MG63 (cell line): ENCODE measurements around the gene FAM76A. TPM values are rescaled to one million over a fixed set of nuclear protein-coding genes. Genes with fewer than 3 reads are reported as not detected.

ENCODE experiments used
- DNase-seq: peaks from one replicate; pipeline ENCODE4 v3.0.0-alpha.2; 2020
- H3K27me3 ChIP-seq: fragments of 250-450 bp; sonication (Bioruptor Pico); 2 replicates; pipeline ENCODE4 v1.5.1; 2020; ENCODE audit warnings: mild to moderate bottlenecking, moderate library complexity
- H3K36me3 ChIP-seq: fragments of 250-450 bp; sonication (Bioruptor Pico); 2 replicates; pipeline ENCODE4 v1.5.1; 2020; ENCODE audit warnings: mild to moderate bottlenecking, moderate library complexity
- H3K4me3 ChIP-seq: fragments of 250-450 bp; sonication (Bioruptor Pico); 2 replicates; pipeline ENCODE4 v1.5.1; 2020; ENCODE audit warnings: mild to moderate bottlenecking, moderate library complexity
- H3K9me3 ChIP-seq: fragments of 250-450 bp; sonication (Bioruptor Pico); 2 replicates; pipeline ENCODE4 v1.5.1; 2020; ENCODE audit warnings: mild to moderate bottlenecking, moderate library complexity
- total RNA-seq: library from RNA; depleted of rRNA; stranded (reverse); fragments of >200 nt; shearing (Covaris generic); gene quantifications from 2 replicates; pipeline ENCODE4 v1.2.3, GENCODE V29; 2014; ENCODE audit warnings: low replicate concordance

The FAM76A gene
- total RNA-seq, 1 experiment from 2014 or later = 12.0 TPM

- no peaks in the 10 kb centered on the region for H3K27me3 ChIP-seq
- H3K9me3 ChIP-seq = peaks cover 5% of the 10 kb centered on the region
- no peak for DNase-seq
- no peaks in the 10 kb centered on the region for H3K36me3 ChIP-seq
- H3K4me3 ChIP-seq = no peak overlapping the region
Observed at GRCh38 chr1:27713869-27714513, 11.8 kb upstream of the FAM76A start.

GRCh38 chr1:27716262-27716895, 9.4 kb upstream of the FAM76A start:
- Histone ChIP-seq H3K9me3 (peaks cover 5% of the 10 kb centered on the region), H3K27me3 (no peaks in the 10 kb centered on the region)
- no peak for DNase-seq

GRCh38 chr1:27719286-27720251, 6.2 kb upstream of the FAM76A start:
- Histone ChIP-seq H3K9me3 (peaks cover 5% of the 10 kb centered on the region), H3K4me3 (no peak overlapping the region), H3K27me3 (no peaks in the 10 kb centered on the region), H3K36me3 (no peaks in the 10 kb centered on the region)
- no peak for DNase-seq

More at GRCh38 chr1:27716262-27716895, 9.4 kb upstream of the FAM76A start:
- no peak overlapping the region for H3K4me3 ChIP-seq
- no peaks in the 10 kb centered on the region for H3K36me3 ChIP-seq

- DNase-seq = peak; percentile 4
- no peaks in the 10 kb centered on the region for H3K27me3 ChIP-seq
- H3K36me3 ChIP-seq = peaks cover 2% of the 10 kb centered on the region
Observed at GRCh38 chr1:27724961-27725373, 794 bp upstream of the FAM76A start.

GRCh38 chr1:27726173-27727044, 648 bp downstream of the FAM76A start:
- Histone ChIP-seq H3K9me3 (no peaks in the 10 kb centered on the region), H3K4me3 (peak overlapping the region; percentile 65), H3K27me3 (no peaks in the 10 kb centered on the region), H3K36me3 (peaks cover 2% of the 10 kb centered on the region)
- peak; percentile 49 for DNase-seq

More at GRCh38 chr1:27724961-27725373, 794 bp upstream of the FAM76A start:
- peak overlapping the region; percentile 36 for H3K4me3 ChIP-seq
- no peaks in the 10 kb centered on the region for H3K9me3 ChIP-seq

GRCh38 chr1:27727126-27727525, 1.4 kb downstream of the FAM76A start:
- no peak for DNase-seq
- H3K4me3 ChIP-seq = peak overlapping the region; percentile 65
- H3K9me3 ChIP-seq = no peaks in the 10 kb centered on the region
- no peaks in the 10 kb centered on the region for H3K27me3 ChIP-seq
- H3K36me3 ChIP-seq = peaks cover 4% of the 10 kb centered on the region

GRCh38 chr1:27736252-27736651, 10.5 kb downstream of the FAM76A start:
- Histone ChIP-seq H3K4me3 (no peak overlapping the region), H3K9me3 (no peaks in the 10 kb centered on the region), H3K36me3 (peaks cover 18% of the 10 kb centered on the region), H3K27me3 (no peaks in the 10 kb centered on the region)
- no peak for DNase-seq

GRCh38 chr1:27741121-27741520, 15.4 kb downstream of the FAM76A start:
- Histone ChIP-seq H3K36me3 (peaks cover 11% of the 10 kb centered on the region), H3K4me3 (no peak overlapping the region), H3K9me3 (no peaks in the 10 kb centered on the region), H3K27me3 (no peaks in the 10 kb centered on the region)
- no peak for DNase-seq

GRCh38 chr1:27744556-27744955, 18.8 kb downstream of the FAM76A start:
- no peak overlapping the region for H3K4me3 ChIP-seq
- H3K27me3 ChIP-seq = no peaks in the 10 kb centered on the region
- DNase-seq = no peak
- H3K9me3 ChIP-seq = no peaks in the 10 kb centered on the region
- H3K36me3 ChIP-seq = peaks cover 13% of the 10 kb centered on the region

- Histone ChIP-seq H3K4me3 (no peak overlapping the region), H3K9me3 (no peaks in the 10 kb centered on the region), H3K27me3 (no peaks in the 10 kb centered on the region), H3K36me3 (peaks cover 19% of the 10 kb centered on the region)
- no peak for DNase-seq
Observed at GRCh38 chr1:27745466-27745865, 19.7 kb downstream of the FAM76A start.

GRCh38 chr1:27752360-27752759, 26.6 kb downstream of the FAM76A start:
- Histone ChIP-seq H3K4me3 (no peak overlapping the region), H3K27me3 (no peaks in the 10 kb centered on the region), H3K9me3 (no peaks in the 10 kb centered on the region), H3K36me3 (peaks cover 26% of the 10 kb centered on the region)
- DNase-seq = no peak

GRCh38 chr1:27755286-27755685, 29.5 kb downstream of the FAM76A start:
- no peaks in the 10 kb centered on the region for H3K27me3 ChIP-seq
- peaks cover 21% of the 10 kb centered on the region for H3K36me3 ChIP-seq
- no peak overlapping the region for H3K4me3 ChIP-seq
- no peak for DNase-seq
- H3K9me3 ChIP-seq = no peaks in the 10 kb centered on the region

GRCh38 chr1:27755865-27756264, 30.1 kb downstream of the FAM76A start:
- no peaks in the 10 kb centered on the region for H3K9me3 ChIP-seq
- no peak overlapping the region for H3K4me3 ChIP-seq
- H3K27me3 ChIP-seq = no peaks in the 10 kb centered on the region
- no peak for DNase-seq
- H3K36me3 ChIP-seq = peaks cover 19% of the 10 kb centered on the region

- no peak overlapping the region for H3K4me3 ChIP-seq
- DNase-seq = no peak
- peaks cover 15% of the 10 kb centered on the region for H3K36me3 ChIP-seq
- H3K27me3 ChIP-seq = no peaks in the 10 kb centered on the region
- H3K9me3 ChIP-seq = no peaks in the 10 kb centered on the region
Observed at GRCh38 chr1:27759236-27759635, 33.5 kb downstream of the FAM76A start.

GRCh38 chr1:27760426-27760825, 34.7 kb downstream of the FAM76A start:
- Histone ChIP-seq H3K27me3 (no peaks in the 10 kb centered on the region), H3K36me3 (peaks cover 15% of the 10 kb centered on the region), H3K9me3 (no peaks in the 10 kb centered on the region), H3K4me3 (no peak overlapping the region)
- no peak for DNase-seq

GRCh38 chr1:27762033-27762432, 36.3 kb downstream of the FAM76A start:
- DNase-seq = no peak
- Histone ChIP-seq H3K36me3 (peaks cover 5% of the 10 kb centered on the region), H3K9me3 (no peaks in the 10 kb centered on the region), H3K4me3 (no peak overlapping the region), H3K27me3 (no peaks in the 10 kb centered on the region)
